Left forelimb (tissue), 1 donor: ENCODE results near the gene ARIH1.

Experiments used
- DNase-seq: peaks from one replicate; pipeline ENCODE4 v3.0.0-alpha.2; 2018; ENCODE audit warnings: low spot score

The ARIH1 gene

DNA sequence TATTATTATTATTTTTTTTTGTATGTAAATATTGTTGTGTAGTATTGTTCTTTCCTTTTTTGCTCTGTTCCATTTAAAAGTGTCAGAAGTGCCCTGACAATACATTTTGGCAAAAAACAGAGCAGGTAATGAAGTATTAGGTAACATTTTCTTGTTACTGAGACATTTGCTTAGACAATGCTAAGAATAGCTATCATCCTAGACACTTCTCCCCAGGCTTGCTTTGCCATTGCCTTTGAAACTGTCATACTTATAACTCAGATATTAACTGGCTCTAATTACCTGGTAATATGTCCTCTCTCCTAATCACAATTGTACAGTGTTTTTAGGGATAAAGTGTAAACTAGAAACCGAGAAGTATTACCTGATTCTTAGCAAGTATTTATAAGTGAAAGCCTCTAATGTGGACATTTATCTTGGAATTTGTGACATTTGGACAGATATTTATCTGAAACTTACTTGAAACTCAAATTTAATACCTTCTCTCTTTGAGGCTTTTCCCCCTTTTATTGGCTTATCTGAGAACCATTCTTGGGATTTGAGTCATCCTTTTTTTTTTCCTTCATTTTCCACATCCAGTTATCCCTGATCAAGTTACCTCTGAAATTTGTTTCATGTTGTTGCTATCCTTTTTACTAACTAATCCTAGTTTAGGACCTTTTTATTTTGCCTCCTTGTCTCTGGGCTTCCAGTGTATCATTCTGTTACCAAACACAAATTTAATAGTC lies 13.1 kb downstream of the ARIH1 start:
- DNase-seq, result no peak

- no peak for DNase-seq
These were observed 14.4 kb downstream of the ARIH1 start for GRCh38 chr15:72488558-72488957.

DNA sequence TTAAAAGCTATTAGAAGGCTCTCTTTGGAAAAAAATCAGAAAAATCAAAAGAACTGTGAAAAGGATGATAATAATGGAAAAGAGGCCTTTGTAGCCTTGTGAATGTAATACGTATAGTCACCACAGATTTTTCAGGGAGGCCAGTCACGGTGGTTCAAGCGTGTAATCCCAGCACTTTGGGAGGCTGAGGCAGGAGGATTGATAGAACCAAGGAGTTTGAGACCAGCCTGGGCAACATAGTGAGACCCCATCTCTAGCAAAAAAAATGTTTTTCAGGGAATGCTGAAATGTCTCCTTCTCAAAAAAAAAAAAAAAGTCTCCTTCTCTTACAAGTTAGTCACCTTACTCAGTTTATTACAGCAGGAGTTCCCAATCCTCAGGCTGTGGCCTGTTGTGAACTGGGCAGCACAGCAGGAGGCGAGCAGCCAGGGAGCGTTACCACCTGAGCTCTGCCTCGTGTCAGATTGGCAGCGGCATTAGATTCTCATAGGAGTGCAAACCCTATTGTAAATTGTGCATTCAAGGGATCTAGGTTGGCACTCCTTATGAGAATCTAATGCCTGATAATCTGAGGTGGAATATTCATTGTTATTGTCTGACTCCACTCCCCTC lies 15.9 kb downstream of the ARIH1 start:
- no peak for DNase-seq

GRCh38 chr15:72491768-72492167 lies 17.6 kb downstream of the ARIH1 start:
- no peak for DNase-seq

- no peak for DNase-seq
These were observed 18.6 kb downstream of the ARIH1 start for GRCh38 chr15:72492733-72493132.

DNA sequence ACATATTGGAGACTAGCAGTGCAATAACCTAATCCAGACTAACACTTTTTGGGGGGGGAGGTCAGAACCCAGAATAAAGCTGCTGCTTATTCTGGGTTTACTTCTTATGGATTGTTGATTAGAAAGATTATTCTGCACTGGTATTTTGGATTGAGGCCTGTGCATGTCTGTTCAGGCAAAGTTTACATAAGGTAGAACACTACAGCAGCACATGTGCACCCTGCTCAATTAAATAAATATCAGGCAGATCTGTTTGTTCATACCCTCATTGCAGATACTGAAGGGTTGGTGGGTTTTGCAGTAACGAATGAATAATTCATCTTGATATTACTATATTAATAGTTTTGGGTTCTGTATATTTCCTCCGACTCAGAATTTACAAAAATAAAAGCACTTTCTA lies 19.1 kb downstream of the ARIH1 start:
- no peak for DNase-seq

- no peak for DNase-seq
These were observed 20.9 kb downstream of the ARIH1 start for GRCh38 chr15:72495007-72495406.

DNA sequence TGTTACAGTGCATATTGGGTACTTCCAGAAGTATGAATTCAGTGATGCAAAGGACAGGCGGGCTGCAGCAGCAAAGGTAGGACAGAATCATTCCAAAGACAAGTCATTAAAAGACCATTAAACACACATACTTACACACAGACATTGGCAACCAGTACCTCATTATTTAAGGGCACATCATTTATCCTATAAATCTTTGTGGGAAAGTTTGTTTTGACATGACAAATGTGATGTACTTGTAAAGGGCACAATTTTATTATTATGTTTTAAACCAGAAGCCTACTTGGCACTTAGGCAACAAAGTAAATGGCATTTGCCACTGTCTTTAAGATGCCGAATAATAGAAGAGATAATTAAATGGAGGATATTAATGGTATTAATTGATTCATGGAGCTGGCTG lies 22.7 kb downstream of the ARIH1 start:
- no peak for DNase-seq

DNA sequence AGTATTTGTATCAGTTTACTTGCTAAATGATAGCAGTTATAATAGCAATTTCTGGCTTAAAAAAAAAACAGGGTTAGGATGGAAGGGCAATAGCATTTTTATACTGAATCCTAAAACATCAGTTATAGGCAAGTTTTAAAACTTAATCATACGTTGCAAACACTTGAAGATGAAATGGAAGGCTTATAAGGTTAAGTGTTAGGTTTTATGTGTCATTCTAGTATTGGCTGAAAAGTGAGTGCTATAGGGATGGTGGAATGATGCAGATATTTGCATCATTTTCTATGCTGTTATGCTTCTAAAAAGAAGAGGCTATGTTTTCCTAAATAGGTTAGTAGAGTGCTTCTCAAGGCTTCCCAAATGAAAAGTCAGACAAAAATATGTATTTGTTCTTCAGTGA lies 23.3 kb downstream of the ARIH1 start:
- no peak for DNase-seq

DNA sequence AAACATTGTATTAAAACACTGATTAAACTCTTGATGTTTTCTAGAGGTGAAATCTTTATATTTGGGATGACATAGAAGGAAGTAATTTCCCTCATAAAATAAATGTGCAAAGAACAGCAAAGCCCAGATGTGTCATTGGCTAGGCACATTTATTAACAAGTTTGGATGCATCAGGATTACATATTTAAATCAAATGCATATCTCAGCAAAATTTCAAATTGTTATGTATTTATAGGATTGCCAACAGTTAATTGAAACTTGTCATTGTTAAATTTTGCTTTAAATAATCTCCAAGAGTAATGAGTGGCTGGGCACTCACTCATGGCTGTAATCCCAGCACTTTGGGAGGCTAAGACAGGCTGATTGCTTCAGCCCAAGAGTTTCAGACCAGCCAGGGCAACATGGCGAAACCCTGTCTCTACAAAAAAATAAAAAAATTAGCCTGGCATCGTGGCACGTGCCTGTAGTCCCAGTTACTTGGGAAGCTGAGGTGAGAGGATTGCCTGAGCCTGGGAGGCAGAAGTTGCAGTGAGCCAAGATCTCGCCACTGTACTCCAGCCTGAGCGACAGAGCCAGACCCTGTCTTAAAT lies 28.2 kb downstream of the ARIH1 start:
- DNase-seq, result no peak

DNA sequence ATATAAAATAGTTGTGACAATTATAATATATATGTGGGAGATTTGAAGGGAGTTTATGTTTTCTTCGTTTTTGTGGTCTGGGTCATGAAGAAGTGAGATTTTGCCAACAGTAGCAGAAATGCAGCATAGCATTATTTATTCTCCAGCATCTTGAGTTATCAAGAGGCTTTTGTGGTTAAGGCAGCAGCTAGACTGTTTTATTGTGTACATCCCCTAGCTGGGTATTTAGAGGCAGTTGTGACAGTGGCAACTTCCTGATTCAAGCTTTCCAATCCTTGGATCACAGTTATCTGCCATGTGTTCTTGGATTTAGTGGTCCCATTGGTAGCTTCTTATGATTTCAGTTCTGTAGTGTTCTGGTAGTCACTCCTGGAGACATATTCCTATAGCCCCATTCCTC lies 29.0 kb downstream of the ARIH1 start:
- DNase-seq, result no peak

DNA sequence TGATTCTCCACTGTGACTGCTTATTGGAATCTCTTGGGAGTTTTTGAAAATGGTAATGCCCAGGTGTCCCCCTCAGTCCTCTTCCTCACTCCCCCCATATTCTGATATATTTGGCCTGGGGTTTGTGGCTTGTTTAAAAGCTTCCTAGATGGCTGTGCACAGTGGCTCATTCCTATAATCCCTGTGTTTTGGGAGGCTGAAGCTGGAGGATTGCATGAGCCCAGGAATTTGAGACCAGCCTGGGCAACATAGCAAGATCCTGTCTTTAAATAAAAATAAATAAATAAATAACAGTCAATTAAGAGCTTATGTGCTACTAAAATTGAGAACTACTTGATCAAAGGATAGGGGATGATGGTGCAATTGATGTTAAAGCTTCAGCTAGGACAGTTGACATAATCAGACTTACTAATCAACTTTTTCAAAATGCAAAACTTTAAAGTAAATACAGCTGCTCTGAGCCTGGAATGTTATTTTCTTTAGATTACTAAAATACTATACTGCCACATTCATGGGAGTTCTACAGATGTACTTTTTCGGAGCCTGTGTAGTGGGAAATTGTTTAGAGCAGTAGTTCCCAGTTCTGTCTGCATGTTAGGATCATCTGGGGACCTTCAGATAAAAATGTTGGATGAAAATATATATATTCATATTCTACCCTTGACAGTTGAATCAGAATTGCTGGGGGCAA lies 33.4 kb downstream of the ARIH1 start:
- no peak for DNase-seq

- no peak for DNase-seq
These were observed 35.4 kb downstream of the ARIH1 start for GRCh38 chr15:72509484-72509883.

DNA sequence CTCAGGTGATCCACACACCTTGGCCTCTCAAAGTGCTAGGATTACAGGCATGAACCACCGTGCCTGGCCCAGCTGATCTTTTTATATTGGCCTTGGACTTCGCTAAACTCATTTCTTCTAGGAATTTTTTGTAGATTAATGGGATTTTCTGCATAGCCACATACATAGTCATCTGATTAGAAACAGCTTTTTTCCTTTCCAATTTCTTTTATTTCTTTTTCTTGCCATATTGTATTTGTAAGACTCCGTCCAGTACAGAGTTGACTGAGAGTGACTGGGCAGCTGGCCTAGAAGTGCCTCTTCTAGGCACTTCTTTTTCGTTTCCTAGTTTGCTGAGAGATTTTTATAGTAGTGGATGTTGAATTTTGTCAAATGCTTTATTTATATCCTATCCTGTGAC lies 37.4 kb downstream of the ARIH1 start:
- DNase-seq, result no peak

DNA sequence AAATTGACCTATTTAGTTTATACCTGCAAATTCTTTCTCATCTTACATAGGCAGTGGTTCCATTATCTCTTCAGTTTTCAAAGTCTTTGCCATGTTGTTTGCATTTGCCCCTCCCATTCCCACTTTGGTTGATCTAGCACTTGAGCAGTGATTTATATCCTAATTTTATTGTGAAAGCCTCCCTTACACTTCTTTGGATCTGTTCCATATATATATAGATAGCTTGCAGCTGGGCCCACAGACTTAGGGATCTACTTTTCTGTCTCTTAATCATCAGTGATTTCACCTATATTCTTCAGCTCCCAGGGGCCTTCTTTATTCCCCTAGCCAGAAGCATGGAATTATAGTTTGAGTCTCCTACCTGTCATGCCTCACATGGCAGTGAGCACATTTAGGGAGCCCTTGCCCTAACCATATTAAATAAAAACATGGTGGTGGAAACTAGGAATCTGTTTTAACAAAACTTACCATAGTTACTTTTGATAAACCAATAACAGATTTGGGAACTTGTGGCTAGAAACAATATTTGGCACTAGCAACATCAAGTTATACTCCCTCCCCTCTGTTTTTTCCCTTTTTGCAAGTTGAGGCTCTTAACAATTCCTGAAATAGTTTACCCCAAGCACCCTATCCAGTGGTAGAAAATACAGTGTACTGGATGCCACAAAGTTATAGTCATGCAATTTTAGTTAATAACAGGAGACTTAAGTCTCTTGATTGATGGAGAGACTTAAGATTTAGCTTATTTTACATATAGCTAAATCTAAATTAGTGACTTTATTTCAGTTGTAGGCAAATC lies 41.7 kb downstream of the ARIH1 start:
- no peak for DNase-seq

DNA sequence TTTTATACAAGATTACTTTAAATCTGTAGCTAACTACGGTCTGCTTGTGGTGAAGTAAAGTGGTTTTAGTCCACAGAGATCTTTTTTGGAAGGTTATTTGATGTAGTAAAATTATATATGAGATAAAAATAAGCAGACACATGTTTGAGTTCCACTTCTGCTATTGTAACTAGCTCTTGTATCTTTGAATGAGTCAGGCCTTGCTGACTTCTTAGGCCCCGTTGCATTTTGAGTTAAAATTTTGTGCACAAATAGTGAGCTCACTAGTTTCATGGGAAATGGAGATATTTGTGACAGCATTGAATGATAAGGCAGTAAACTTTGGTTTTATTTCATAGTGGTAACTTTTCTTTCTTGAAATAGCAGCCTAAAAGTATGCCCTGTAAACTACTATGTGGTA lies 42.6 kb downstream of the ARIH1 start:
- DNase-seq, result no peak

- no peak for DNase-seq
These were observed 47.6 kb downstream of the ARIH1 start for GRCh38 chr15:72521682-72522081.

DNA sequence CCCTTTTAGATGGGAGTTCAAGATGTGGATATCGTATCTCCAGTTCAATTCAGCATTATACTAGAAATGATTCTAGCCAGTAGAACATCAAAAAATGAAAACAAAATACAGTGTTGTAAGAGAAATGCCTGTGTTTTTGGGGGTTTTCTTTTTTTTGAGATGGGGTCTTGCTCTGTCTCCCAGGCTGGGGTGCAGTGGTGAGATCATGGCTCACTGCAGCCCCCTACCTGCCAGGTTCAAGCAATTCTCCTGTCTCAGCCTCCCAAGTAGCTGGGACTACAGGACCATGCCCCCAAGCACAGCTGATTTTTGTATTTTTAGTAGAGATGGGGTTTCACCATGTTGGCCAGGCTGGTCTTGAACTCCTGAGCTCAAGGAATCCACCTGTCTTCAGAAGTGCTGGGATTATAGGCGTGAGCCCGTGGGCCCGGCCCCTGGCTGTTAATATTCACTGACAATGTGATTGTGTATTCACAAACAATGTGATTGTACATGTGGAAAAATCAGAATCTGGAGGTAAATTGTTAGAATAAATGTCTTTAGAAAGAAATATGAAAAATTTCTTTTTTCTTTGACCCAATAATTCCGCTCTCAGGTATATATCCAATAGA lies 59.0 kb downstream of the ARIH1 start:
- DNase-seq, result no peak

GRCh38 chr15:72534523-72534922 lies 60.4 kb downstream of the ARIH1 start:
- DNase-seq, result no peak

DNA sequence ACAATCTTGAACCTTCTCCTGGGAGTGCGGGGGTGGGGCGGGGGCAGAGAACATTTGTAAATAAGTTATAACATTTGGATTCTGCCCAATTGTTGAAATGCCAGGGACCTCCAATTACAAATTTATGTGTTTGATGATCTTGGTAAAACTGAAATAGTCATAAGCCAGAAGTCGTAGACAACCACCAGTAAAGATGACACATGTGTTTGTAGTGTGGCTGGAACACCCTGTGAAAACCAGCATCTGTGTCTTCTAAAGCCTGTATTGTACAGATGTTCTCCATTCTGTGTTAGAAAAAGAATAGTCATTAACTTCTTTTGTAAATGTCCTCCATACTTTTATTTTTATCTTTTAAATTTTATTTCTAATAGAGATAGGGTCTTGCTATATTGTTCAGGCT lies 61.8 kb downstream of the ARIH1 start:
- no peak for DNase-seq

DNA sequence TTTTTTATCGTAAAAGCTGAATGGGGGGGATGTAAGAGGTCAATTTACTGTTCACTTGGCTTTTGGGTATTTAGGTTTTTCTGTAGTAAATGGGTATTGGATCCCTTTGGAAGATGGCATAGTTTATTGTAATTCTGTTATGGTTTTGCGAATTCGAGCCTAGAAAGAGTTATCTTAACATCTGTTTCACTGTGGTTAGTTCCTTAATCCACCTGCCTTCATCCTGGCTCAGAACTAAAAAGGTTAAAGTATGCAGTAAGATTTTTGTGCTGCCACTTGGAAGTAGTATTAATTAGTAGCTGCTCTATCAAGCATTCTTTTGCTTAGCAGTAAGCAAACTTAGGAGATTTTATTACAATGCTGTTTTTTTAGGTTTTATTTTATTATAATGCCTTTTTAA lies 62.4 kb downstream of the ARIH1 start:
- no peak for DNase-seq

DNA sequence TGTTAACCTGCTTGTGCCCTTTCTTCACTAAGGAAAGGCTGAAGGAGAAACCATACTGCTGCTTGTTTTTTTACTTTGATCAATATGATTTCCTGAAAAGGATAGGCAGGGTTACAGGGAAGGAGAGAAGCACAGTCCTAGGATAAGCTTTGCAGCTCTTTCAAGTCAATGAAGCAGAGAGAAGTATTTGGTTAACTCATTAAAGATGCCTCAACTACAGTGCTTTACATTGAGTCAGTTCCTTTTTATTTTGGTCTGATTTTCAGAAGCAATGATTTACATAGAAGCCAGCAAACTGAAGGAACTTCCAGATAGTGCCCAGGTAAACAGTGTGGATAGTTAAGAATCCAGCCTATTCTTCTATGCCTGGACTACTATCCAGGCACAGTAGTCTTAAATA lies 64.8 kb downstream of the ARIH1 start:
- DNase-seq, result no peak
